ENCODE measurements around the gene C10orf71. TPM values are rescaled to one million over a fixed set of nuclear protein-coding genes. Genes with fewer than 3 reads are reported as not detected.

Gene C10orf71
- total and polyA plus RNA-seq, 2 donors from 2014 or later: 0.28 TPM; not detected in 1

GRCh38 chr10:49349390-49349789, 50.4 kb downstream of the C10orf71 start:
- TF ChIP-seq CTCF (IDR thresholded peaks at IDR 0.05; ENCODE audit: borderline replicate concordance, extremely low read depth, insufficient read depth): no peak
- intact Hi-C loops (cut with DNase I): no loop called here
- no peak overlapping the region for H3K4me3 ChIP-seq (ENCODE audit: low read length in 3 of 3)
- peaks cover 0 to 11% (median 0%) of the 10 kb centered on the region in 3 donors for H3K9me3 ChIP-seq (ENCODE audit: control insufficient read depth in 2 of 3, insufficient read depth in 1 of 3, low read length in 3 of 3)
- no peak overlapping the region for H3K27ac ChIP-seq (ENCODE audit: low read depth in 2 of 2, low read length in 2 of 2)
- FAIRE-seq: no peak
- H3K4me1 ChIP-seq (ENCODE audit: control insufficient read depth in 2 of 3, insufficient read depth in 2 of 3, low read depth in 1 of 3, low read length in 3 of 3): no peaks in the 10 kb centered on the region
- no peaks in the 10 kb centered on the region for H3K27me3 ChIP-seq (ENCODE audit: control insufficient read depth, insufficient read depth, low read length)
- no peak for DNase-seq
- no peaks in the 10 kb centered on the region for H3K36me3 ChIP-seq (ENCODE audit: control insufficient read depth in 2 of 3, insufficient read depth in 3 of 3, low read length in 3 of 3)
- H3K9ac ChIP-seq (ENCODE audit: low read length in 3 of 3): no peak overlapping the region

GRCh38 chr10:49350138-49350537, 51.2 kb downstream of the C10orf71 start:
- no peak for TF ChIP-seq CTCF (IDR thresholded peaks at IDR 0.05; ENCODE audit: borderline replicate concordance, extremely low read depth, insufficient read depth)
- intact Hi-C loops (cut with DNase I): no loop called here
- Histone ChIP-seq H3K9me3 (ENCODE audit: control insufficient read depth in 2 of 3, insufficient read depth in 1 of 3, low read length in 3 of 3) (peaks cover 0 to 11% (median 0%) of the 10 kb centered on the region in 3 donors), H3K9ac (ENCODE audit: low read length in 3 of 3) (no peak overlapping the region), H3K4me1 (ENCODE audit: control insufficient read depth in 2 of 3, insufficient read depth in 2 of 3, low read depth in 1 of 3, low read length in 3 of 3) (no peaks in the 10 kb centered on the region), H3K27me3 (ENCODE audit: control insufficient read depth, insufficient read depth, low read length) (no peaks in the 10 kb centered on the region), H3K27ac (ENCODE audit: low read depth in 2 of 2, low read length in 2 of 2) (no peak overlapping the region), H3K4me3 (ENCODE audit: low read length in 3 of 3) (no peak overlapping the region), H3K36me3 (ENCODE audit: control insufficient read depth in 2 of 3, insufficient read depth in 3 of 3, low read length in 3 of 3) (no peaks in the 10 kb centered on the region)
- FAIRE-seq (no peak), DNase-seq (no peak)

GRCh38 chr10:49350846-49351532, 52.0 kb downstream of the C10orf71 start:
- DNase-seq: no peak
- Histone ChIP-seq H3K4me1 (ENCODE audit: control insufficient read depth in 2 of 3, insufficient read depth in 2 of 3, low read depth in 1 of 3, low read length in 3 of 3) (no peaks in the 10 kb centered on the region), H3K27me3 (ENCODE audit: control insufficient read depth, insufficient read depth, low read length) (no peaks in the 10 kb centered on the region), H3K36me3 (ENCODE audit: control insufficient read depth in 2 of 3, insufficient read depth in 3 of 3, low read length in 3 of 3) (no peaks in the 10 kb centered on the region), H3K4me3 (ENCODE audit: low read length in 3 of 3) (no peak overlapping the region), H3K9ac (ENCODE audit: low read length in 3 of 3) (no peak overlapping the region), H3K9me3 (ENCODE audit: control insufficient read depth in 2 of 3, insufficient read depth in 1 of 3, low read length in 3 of 3) (peaks cover 0 to 11% (median 0%) of the 10 kb centered on the region in 3 donors), H3K27ac (ENCODE audit: low read depth in 2 of 2, low read length in 2 of 2) (no peak overlapping the region)
- intact Hi-C loops (cut with DNase I): no loop called here
- no peak for FAIRE-seq
- TF ChIP-seq CTCF (IDR thresholded peaks at IDR 0.05; ENCODE audit: borderline replicate concordance, extremely low read depth, insufficient read depth): no peak
